ENCODE data around the gene TNS3. TPM values are rescaled to one million over a fixed set of nuclear protein-coding genes. Genes with fewer than 3 reads are reported as not detected.
"Not testable (repeated sequence)": the region's sequence is repeated elsewhere in the genome, so short reads cannot be mapped to it uniquely, and the experiment has no call there.

Gene TNS3
- total and polyA plus RNA-seq, 2 experiments from 2014 or later: 2.7 to 5.7 TPM

GRCh38 chr7:47617131-47617530, 35.2 kb upstream of the TNS3 start:
- Histone ChIP-seq H3K4me1 (ENCODE audit: low read depth) (no peaks in the 10 kb centered on the region), H3K36me3 (no peaks in the 10 kb centered on the region), H3K27ac (no peak overlapping the region), H3K4me3 (no peak overlapping the region), H3K27me3 (no peaks in the 10 kb centered on the region), H3K9me3 (ENCODE audit: low read depth) (no peaks in the 10 kb centered on the region)
- no peak for DNase-seq (ENCODE audit: low read depth in 1 of 2, low spot score in 1 of 2)
- no peak for TF ChIP-seq CTCF (IDR thresholded peaks at IDR 0.05; ENCODE audit: low read depth, low read length)

GRCh38 chr7:47614450-47614849, 32.5 kb upstream of the TNS3 start:
- no peaks in the 10 kb centered on the region for H3K36me3 ChIP-seq
- no peak overlapping the region for H3K4me3 ChIP-seq
- no peak for TF ChIP-seq CTCF (IDR thresholded peaks at IDR 0.05; ENCODE audit: low read depth, low read length)
- no peak for DNase-seq (ENCODE audit: low read depth in 1 of 2, low spot score in 1 of 2)
- H3K9me3 ChIP-seq (ENCODE audit: low read depth): no peaks in the 10 kb centered on the region
- H3K4me1 ChIP-seq (ENCODE audit: low read depth): no peaks in the 10 kb centered on the region
- H3K27ac ChIP-seq: no peak overlapping the region
- no peaks in the 10 kb centered on the region for H3K27me3 ChIP-seq

- H3K27ac ChIP-seq: no peak overlapping the region
- H3K4me1 ChIP-seq (ENCODE audit: low read depth): no peaks in the 10 kb centered on the region
- no peak for TF ChIP-seq CTCF (IDR thresholded peaks at IDR 0.05; ENCODE audit: low read depth, low read length)
These were observed 29.2 kb upstream of the TNS3 start for GRCh38 chr7:47611045-47611511.

GRCh38 chr7:47610506-47611044, 28.7 kb upstream of the TNS3 start:
- Histone ChIP-seq H3K4me1 (ENCODE audit: low read depth) (no peaks in the 10 kb centered on the region), H3K9me3 (ENCODE audit: low read depth) (no peaks in the 10 kb centered on the region), H3K27me3 (no peaks in the 10 kb centered on the region), H3K27ac (no peak overlapping the region), H3K36me3 (no peaks in the 10 kb centered on the region), H3K4me3 (no peak overlapping the region)
- no peak for TF ChIP-seq CTCF (IDR thresholded peaks at IDR 0.05; ENCODE audit: low read depth, low read length)
- peak in 1 of 2 donors; percentile 84 for DNase-seq (ENCODE audit: low read depth in 1 of 2, low spot score in 1 of 2)

More at GRCh38 chr7:47611045-47611511, 29.2 kb upstream of the TNS3 start:
- no peak for DNase-seq (ENCODE audit: low read depth in 1 of 2, low spot score in 1 of 2)
- H3K36me3 ChIP-seq: no peaks in the 10 kb centered on the region
- H3K27me3 ChIP-seq: no peaks in the 10 kb centered on the region
- no peak overlapping the region for H3K4me3 ChIP-seq
- no peaks in the 10 kb centered on the region for H3K9me3 ChIP-seq (ENCODE audit: low read depth)

- no peaks in the 10 kb centered on the region for H3K4me1 ChIP-seq (ENCODE audit: low read depth)
- no peak overlapping the region for H3K27ac ChIP-seq
These were observed 28.0 kb upstream of the TNS3 start for GRCh38 chr7:47609803-47610452.

GRCh38 chr7:47606593-47607046, 24.7 kb upstream of the TNS3 start:
- not testable (repeated sequence) for H3K27ac ChIP-seq; DNase-seq (ENCODE audit: low read depth in 1 of 2, low spot score in 1 of 2); H3K4me3 ChIP-seq; H3K4me1 ChIP-seq (ENCODE audit: low read depth); H3K36me3 ChIP-seq; H3K9me3 ChIP-seq (ENCODE audit: low read depth); H3K27me3 ChIP-seq

More at GRCh38 chr7:47609803-47610452, 28.0 kb upstream of the TNS3 start:
- no peak for TF ChIP-seq CTCF (IDR thresholded peaks at IDR 0.05; ENCODE audit: low read depth, low read length)
- no peaks in the 10 kb centered on the region for H3K36me3 ChIP-seq
- DNase-seq (ENCODE audit: low read depth in 1 of 2, low spot score in 1 of 2): peak in 1 of 2 donors; percentile 74
- H3K27me3 ChIP-seq: no peaks in the 10 kb centered on the region
- H3K4me3 ChIP-seq: no peak overlapping the region
- H3K9me3 ChIP-seq (ENCODE audit: low read depth): no peaks in the 10 kb centered on the region

Data from cardiac muscle cell (in vitro differentiated cells and primary cell).